Breast epithelium (tissue), 3 donors: ENCODE results near the gene RNF130.

Source experiments
- POLR2A ChIP-seq: fragments of 450-650 bp; IDR thresholded peaks from one replicate; pipeline ENCODE4 v1.6.1; 2016; ENCODE audit warnings: antibody characterized with exemption, mild to moderate bottlenecking, moderate library complexity
- POLR2AphosphoS5 ChIP-seq, 3 donors: sonication (generic); formaldehyde crosslinking; IDR thresholded peaks; one replicate each; pipeline ENCODE4 v1.6.1; 2017; ENCODE audit warnings: antibody characterized with exemption in 3 of 3
- TF ChIP-seq, protein P1 (sequence below), 3 donors: fragments of 450-650 bp; IDR thresholded peaks; one replicate each; pipeline ENCODE4 v1.5.1; 2016 to 2017; ENCODE audit warnings: antibody characterized with exemption in 3 of 3, mild to moderate bottlenecking in 3 of 3, moderate library complexity in 3 of 3

DNA sequence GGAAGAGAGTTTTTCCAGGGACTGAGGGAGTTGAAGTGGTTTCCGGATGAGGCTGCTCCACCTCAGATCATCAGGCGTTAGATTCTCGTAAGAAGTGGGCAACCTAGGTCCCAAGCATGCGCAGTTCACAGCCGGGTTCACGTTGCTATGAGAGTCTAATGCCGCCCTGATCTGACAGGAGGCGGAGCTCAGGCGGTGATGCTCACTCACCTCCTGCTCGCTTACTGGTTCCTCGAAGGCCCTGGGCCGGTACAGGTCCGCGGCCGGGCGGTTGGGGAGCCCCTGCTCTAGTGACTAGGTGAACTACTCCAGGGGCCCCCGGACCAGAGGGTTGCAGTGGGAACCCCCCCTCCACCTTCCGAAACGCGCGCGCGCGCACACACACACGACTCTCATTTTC lies 997 bp upstream of the RNF130 start:
- TF ChIP-seq, protein P1, sequence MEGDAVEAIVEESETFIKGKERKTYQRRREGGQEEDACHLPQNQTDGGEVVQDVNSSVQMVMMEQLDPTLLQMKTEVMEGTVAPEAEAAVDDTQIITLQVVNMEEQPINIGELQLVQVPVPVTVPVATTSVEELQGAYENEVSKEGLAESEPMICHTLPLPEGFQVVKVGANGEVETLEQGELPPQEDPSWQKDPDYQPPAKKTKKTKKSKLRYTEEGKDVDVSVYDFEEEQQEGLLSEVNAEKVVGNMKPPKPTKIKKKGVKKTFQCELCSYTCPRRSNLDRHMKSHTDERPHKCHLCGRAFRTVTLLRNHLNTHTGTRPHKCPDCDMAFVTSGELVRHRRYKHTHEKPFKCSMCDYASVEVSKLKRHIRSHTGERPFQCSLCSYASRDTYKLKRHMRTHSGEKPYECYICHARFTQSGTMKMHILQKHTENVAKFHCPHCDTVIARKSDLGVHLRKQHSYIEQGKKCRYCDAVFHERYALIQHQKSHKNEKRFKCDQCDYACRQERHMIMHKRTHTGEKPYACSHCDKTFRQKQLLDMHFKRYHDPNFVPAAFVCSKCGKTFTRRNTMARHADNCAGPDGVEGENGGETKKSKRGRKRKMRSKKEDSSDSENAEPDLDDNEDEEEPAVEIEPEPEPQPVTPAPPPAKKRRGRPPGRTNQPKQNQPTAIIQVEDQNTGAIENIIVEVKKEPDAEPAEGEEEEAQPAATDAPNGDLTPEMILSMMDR (IDR thresholded peaks at IDR 0.05) = no peak
- no peak for TF ChIP-seq POLR2A
- TF ChIP-seq POLR2AphosphoS5 (IDR thresholded peaks at IDR 0.05) = no peak
